NCI-H1417 treated with DMSO at 0.1 percent for 48 hours (cell line): Measurements from ENCODE around the gene RPP14.
"Not testable (repeated sequence)": the region's sequence is repeated elsewhere in the genome, so short reads cannot be mapped to it uniquely, and the experiment has no call there.

Experiments
- DNase-seq: peaks from one replicate; lab custom pipeline; 2025; lab: John Stamatoyannopoulos, UW

The RPP14 gene

GRCh38 chr3:58332575-58333188, 26.6 kb downstream of the RPP14 start, which contains the start of gene PXK:
TSS of gene PXK (plus strand) at chr3:58332892. CDS start at chr3:58332989, 97 bp downstream.
- no peak for DNase-seq

GRCh38 chr3:58333206-58334012, 27.4 kb downstream of the RPP14 start:
- DNase-seq = no peak

DNA sequence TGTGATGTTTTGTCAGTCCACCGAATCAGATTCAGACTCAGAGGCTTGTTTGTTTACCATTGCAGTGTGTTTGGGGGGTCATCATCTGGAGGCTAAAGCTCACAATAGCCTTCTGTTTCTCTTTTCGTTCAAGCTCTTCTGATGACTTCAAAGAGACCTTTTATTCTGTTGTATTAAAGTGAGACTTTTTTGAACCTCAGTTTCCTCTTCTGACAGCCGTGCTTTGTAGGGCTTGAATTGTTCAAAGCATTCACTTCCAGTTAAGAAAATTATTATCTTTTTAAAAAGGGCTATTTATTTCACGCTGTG, 27.9 kb downstream of the RPP14 start:
- no peak for DNase-seq

DNA sequence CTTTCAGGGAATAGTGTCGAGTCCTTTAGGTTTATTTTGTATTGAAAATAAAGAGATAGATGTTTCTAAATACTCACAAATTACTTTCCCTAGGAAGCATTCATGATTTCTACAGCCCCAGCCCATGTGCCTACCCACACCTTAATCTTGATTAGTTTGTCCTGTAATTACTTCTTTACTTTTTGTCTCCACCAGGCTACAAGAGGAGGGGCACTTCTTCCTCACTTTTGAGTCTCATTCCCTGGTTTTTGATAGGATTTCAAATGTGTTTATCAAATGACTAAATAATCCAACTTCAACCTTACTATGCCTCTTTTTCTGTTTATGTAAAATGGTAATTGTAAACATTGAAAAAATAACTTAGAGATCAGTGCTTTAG, 28.4 kb downstream of the RPP14 start:
- no peak for DNase-seq

- DNase-seq = no peak
These were observed 29.6 kb downstream of the RPP14 start for GRCh38 chr3:58335652-58335947.

- no peak for DNase-seq
These were observed 30.3 kb downstream of the RPP14 start for GRCh38 chr3:58336135-58336882.

DNA sequence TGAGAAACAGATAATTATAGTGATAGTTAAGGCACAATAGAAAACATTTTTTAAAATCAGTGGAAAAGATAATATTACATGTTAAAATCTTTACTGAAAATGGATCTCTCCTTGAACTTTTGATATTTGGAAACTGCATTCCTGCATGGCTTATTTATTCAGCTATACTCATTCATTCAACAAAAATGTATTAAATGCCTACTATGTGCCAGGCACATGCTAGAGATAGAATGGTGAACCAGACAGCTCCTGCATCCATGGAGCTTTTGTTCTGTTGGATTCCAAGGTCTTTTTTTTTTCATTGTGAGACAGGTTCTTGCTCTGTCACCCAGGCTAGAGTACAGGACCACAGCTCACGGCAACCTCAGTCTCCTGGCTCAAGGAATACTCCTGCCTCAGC, 31.1 kb downstream of the RPP14 start:
- no peak for DNase-seq

DNA sequence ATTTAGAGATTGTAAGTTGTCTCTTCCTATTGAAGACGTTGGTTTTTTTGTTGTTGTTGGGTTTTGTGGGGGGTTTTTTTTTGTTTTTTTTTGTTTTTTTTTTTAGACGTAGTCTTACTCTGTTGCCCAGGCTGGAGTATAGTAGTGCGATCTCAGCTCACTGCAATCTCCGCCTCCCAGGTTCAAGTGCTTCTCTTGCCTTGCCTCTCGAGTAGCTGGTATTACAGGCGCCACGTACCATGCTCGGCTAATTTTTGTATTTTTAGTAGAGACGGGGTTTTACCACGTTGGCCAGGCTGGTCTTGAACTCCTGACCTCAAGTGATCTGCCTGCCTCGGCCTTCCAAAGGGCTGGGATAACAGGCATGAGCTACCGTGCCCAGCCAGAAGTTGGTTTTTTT, 33.1 kb downstream of the RPP14 start:
- DNase-seq = not testable (repeated sequence)

DNA sequence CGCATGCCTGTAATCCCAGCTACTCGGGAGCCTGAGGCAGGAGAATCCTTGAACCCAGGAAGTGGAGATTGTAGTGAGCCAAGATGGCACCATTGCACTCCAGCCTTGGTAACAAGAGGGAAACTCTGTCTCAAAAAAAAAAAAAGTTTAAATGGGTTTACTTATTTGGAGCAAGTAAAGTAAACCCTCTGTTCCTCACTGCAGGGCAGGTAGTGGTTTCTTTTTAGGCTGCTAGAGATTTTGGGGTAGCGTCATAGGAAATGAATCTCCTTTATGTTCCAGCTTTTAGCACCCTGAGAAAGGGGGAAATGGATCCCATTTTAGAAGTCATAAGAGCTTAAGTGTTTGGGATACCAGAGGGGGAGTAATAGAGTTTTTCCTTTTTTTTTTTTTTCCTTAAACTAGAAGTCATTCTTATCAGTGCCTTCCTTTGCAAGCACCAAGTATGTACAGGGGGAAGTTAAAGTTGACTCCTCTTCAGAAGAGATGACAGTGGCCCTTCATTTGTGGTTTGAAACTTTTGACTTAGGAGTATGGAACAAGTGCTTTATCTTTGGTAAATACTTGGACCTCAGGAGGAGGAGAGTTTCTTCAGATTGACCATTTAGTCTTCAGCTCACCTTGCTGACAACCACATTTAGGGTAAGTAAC, 34.7 kb downstream of the RPP14 start:
- DNase-seq = no peak

- no peak for DNase-seq
These were observed 35.3 kb downstream of the RPP14 start for GRCh38 chr3:58341376-58341775.

DNA sequence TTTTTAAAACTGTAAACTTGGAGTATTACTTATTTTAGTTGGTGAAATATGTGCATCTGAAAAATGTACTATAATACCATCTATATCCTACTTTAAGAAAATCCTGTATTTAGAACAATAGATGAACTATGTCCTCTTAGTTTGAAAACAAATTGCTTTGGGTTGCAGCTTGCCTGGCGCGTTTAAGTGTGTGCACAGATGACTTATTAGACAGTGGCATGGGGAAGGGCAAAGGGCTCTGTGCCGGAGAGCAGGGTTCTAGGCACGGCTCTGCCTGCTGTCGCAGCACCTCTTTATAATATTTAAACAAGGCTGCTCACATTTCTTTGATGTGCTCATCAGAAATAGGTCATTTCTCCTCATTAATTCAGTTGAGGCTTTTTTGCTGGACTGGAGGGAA, 36.6 kb downstream of the RPP14 start:
- DNase-seq = no peak

DNA sequence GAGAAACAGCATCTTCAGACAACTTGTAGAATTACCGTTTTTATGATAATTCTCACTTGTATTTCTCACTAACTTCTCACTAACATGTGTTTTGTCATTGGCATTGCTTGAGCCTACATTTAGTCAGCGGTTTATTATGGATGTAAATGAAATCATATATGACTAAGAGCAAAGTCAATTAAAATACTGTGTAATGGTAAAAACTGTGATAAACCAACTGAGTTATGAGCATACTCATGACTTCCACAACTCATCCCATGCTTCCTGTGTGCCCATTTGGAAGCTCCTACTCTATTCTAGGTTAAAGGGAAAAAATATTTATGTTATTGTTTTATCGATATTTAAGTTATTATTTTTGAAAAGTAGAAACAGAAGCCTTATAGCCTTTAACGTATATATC, 39.4 kb downstream of the RPP14 start:
- no peak for DNase-seq

DNA sequence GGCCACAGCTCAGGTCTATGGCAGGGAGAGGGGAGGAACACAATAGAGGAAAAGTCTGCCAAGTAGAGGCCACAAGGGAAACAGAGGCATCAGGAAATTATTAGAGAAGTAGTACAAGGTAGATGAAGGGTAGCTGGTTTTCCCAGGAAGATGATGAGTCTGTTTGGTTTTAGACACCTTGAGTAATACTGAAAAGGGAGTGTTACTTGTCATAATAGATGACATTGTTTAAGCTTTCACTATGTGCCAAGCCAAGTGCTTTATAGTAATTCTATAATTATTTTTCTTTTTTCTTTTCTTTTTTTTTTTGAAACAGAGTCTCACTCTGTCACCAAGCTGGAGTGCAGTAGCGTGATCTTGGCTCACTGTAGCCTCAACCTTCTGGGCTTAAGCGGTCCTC, 40.3 kb downstream of the RPP14 start:
- DNase-seq = no peak

GRCh38 chr3:58347984-58348383, 41.9 kb downstream of the RPP14 start:
- no peak for DNase-seq

GRCh38 chr3:58349792-58350626, 44.0 kb downstream of the RPP14 start:
- DNase-seq = no peak

DNA sequence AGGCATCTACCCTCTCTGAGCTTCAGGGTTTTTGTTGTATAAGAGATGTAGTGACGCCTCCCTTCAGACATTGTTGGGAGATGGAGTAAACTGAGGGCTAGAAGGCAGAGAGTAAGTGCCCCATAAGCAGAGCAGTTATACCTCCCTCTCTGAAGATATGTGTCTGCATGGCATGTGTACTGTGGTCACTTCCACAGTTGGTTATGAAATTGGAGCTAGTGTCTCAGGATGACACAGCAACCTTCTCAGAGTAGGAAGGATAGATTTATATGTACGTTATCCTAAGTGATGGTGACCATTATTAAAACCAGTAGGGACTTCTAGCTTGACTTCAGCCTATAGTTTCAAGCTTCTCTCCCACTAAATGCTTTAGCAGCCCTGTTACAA, 44.6 kb downstream of the RPP14 start:
- no peak for DNase-seq

GRCh38 chr3:58351920-58352319, 45.9 kb downstream of the RPP14 start:
- DNase-seq = no peak

- DNase-seq = no peak
These were observed 46.6 kb downstream of the RPP14 start for GRCh38 chr3:58352626-58353025.

DNA sequence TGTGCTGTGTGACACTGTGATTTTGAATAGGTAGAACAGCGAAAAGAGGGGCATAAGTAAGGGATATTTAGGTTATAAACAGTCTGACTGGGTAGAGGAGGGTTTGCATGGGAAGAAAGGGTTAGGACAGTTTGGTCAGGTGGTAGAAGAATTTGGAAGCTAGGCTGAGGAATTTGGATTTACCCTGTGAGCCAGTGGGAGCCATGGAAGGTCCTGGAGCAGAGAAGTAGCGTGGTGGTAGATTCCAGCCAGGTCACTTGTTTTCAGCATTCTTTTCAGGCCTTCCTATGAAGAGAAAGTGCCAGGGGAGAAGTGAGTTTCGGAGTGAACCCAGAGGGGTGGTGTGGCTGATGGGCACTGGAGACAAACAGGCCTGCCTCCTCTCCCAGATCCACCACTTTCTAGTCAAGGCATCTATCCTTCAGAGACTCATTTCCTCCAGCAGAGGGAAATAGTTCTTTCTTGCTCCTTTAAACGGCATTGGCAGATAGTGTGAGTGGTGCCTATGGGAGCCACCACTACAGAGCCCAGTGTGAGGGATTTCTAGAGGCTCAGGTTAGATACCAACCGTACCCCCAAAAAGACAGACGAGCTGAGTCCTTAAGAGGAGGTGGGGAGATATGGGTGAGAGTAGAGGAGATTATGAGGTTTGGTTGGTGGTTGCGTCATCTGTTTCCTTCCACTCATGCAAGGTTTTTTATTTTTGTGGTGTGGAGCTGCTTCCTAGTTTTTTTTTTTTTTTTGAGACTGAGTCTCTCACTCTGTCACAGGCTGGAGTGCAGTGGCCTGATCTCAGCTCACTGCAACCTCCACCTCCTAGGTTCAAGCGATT, 47.9 kb downstream of the RPP14 start:
- DNase-seq = no peak

- DNase-seq = no peak
These were observed 49.1 kb downstream of the RPP14 start for GRCh38 chr3:58355179-58355578.

- DNase-seq = no peak
These were observed 50.0 kb downstream of the RPP14 start for GRCh38 chr3:58356054-58356453.
